Loucy (cell line): ENCODE data around the gene NKAIN4.

ENCODE experiments used
- H2AFZ ChIP-seq: fragments of 200-600 bp; sonication (generic); 2 replicates; pipeline ENCODE4 v1.6.0; 2016; ENCODE audit warnings: antibody characterized with exemption, mild to moderate bottlenecking, low read length, moderate library complexity
- H3F3A ChIP-seq: fragments of 200-600 bp; 2 replicates; pipeline ENCODE4 v1.6.0; 2016; ENCODE audit warnings: antibody characterized with exemption, low read depth, mild to moderate bottlenecking
- H3K27me3 ChIP-seq: fragments of 200-600 bp; sonication (generic); 2 replicates; pipeline ENCODE4 v1.6.1; 2014; ENCODE audit warnings: low read length, mild to moderate bottlenecking; ENCODE audit not compliant: insufficient read depth, poor library complexity, severe bottlenecking
- H3K36me3 ChIP-seq: fragments of 200-600 bp; sonication (generic); 2 replicates; pipeline ENCODE4 v1.6.1; 2016; ENCODE audit warnings: low read length; ENCODE audit not compliant: insufficient read depth
- H3K4me1 ChIP-seq: fragments of 200-600 bp; sonication (generic); 2 replicates; pipeline ENCODE4 v1.5.1; 2014; ENCODE audit warnings: low read length, mild to moderate bottlenecking; ENCODE audit not compliant: insufficient read depth, poor library complexity, severe bottlenecking
- H3K4me2 ChIP-seq: fragments of 200-600 bp; sonication (generic); 2 replicates; pipeline ENCODE4 v1.6.0; 2014; ENCODE audit warnings: antibody characterized with exemption, low read length, low read depth, mild to moderate bottlenecking; ENCODE audit not compliant: poor library complexity, severe bottlenecking
- H3K4me3 ChIP-seq: fragments of 200-600 bp; sonication (generic); 2 replicates; pipeline ENCODE4 v1.5.1; 2014; ENCODE audit warnings: low read length, mild to moderate bottlenecking, mixed read lengths; ENCODE audit not compliant: poor library complexity, severe bottlenecking
- H3K79me2 ChIP-seq: fragments of 200-600 bp; sonication (generic); 2 replicates; pipeline ENCODE4 v1.6.1; 2014; ENCODE audit warnings: low read length; ENCODE audit not compliant: insufficient read depth
- H3K9ac ChIP-seq: fragments of 200-600 bp; sonication (generic); 2 replicates; pipeline ENCODE4 v1.6.0; 2014; ENCODE audit warnings: mild to moderate bottlenecking, low read depth, low read length, moderate library complexity; ENCODE audit not compliant: poor library complexity, severe bottlenecking
- H3K9me2 ChIP-seq: fragments of 200-600 bp; sonication (generic); replicated peaks from 2 replicates; pipeline ENCODE4 v1.6.1; 2016; ENCODE audit warnings: low read depth, low read length, mixed read lengths
- H3K9me3 ChIP-seq: fragments of 200-600 bp; sonication (generic); 2 replicates; pipeline ENCODE4 v1.6.1; 2014; ENCODE audit warnings: mild to moderate bottlenecking, antibody characterized with exemption, low read length, low read depth; ENCODE audit not compliant: insufficient read depth
- H4K20me1 ChIP-seq: fragments of 200-600 bp; sonication (generic); 2 replicates; pipeline ENCODE4 v1.6.0; 2014; ENCODE audit warnings: antibody characterized with exemption, low read length, mild to moderate bottlenecking; ENCODE audit not compliant: insufficient read depth, poor library complexity, severe bottlenecking
- EZH2phosphoT487 ChIP-seq: fragments of 200-600 bp; IDR thresholded peaks from 2 replicates; pipeline ENCODE4 v1.6.1; 2018; ENCODE audit warnings: antibody characterized with exemption, mild to moderate bottlenecking, moderate library complexity, borderline replicate concordance
- TF ChIP-seq, protein P1 (sequence below): fragments of 200-600 bp; sonication (generic); conservative IDR thresholded peaks from 2 replicates; pipeline ENCODE4 v1.5.1; 2014; ENCODE audit warnings: mild to moderate bottlenecking, antibody characterized with exemption, low read length

The NKAIN4 gene

DNA sequence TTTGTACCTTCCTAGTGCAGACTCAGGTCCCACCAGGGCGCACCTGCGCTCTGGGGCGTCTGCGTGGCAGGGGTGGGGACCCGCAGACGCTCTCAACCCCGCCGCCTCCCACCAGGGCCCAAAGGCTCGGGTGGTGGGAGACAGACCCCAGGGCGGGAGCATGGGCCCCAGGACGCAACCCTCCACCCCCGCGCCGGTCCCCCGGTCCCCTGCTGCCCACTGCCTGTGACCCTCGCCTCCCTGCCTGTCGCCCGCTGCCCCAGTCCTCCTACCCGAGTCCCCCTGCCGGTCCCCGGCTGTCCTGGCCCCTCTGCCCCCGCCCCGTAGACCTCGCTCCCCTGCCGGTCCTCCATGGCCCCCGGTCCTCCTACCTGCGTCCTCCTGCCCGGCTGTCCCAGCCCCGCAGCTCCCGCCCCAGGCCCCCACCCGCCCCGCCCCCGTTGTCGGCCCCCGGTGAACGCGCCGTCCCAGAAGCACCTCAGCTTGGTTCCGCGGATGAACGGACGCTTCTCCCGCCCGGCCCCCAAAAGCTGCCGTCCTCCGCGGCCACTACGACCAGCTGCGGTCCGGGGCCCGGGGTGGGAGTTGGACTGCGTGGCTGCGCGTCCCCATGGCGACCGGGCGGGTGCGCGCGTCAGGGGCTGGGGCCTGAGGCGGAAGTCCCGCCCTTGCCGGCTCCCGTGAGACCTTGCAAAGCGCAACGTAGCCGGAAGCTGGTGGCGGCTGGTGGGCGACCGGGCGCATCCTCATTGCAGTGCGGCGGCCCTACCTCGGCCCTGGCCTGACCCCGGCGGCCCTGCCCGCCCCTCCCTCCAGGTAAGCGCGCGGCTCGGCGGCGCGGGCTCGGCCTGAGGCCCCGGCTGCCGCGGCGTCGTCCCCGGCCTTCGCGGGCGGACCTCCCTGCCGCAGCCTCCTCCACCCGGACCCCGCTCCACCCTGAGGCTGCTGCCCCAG is 18.1 kb upstream of the NKAIN4 start, which contains the start of gene ARFGAP1:
ARFGAP1 (plus strand) TSS at position 709 of the 954 bp plus-strand sequence. CDS start 2,768 bp downstream, outside the sequence.
- no peaks in the 10 kb centered on the region for H3F3A ChIP-seq
- peaks cover 46% of the 10 kb centered on the region for H3K79me2 ChIP-seq
- H3K27me3 ChIP-seq, result no peaks in the 10 kb centered on the region
- peak within 1 kb of the TSS; percentile 95 for H3K4me2 ChIP-seq
- H3K9ac ChIP-seq, result peak within 1 kb of the TSS; percentile 84
- peaks cover 22% of the 10 kb centered on the region for H4K20me1 ChIP-seq
- H3K9me2 ChIP-seq, result no peaks in the 10 kb centered on the region
- peaks cover 12% of the 10 kb centered on the region for H3K4me1 ChIP-seq
- no peaks in the 10 kb centered on the region for H3K9me3 ChIP-seq
- TF ChIP-seq EZH2phosphoT487, result no peak
- TF ChIP-seq, protein P1, sequence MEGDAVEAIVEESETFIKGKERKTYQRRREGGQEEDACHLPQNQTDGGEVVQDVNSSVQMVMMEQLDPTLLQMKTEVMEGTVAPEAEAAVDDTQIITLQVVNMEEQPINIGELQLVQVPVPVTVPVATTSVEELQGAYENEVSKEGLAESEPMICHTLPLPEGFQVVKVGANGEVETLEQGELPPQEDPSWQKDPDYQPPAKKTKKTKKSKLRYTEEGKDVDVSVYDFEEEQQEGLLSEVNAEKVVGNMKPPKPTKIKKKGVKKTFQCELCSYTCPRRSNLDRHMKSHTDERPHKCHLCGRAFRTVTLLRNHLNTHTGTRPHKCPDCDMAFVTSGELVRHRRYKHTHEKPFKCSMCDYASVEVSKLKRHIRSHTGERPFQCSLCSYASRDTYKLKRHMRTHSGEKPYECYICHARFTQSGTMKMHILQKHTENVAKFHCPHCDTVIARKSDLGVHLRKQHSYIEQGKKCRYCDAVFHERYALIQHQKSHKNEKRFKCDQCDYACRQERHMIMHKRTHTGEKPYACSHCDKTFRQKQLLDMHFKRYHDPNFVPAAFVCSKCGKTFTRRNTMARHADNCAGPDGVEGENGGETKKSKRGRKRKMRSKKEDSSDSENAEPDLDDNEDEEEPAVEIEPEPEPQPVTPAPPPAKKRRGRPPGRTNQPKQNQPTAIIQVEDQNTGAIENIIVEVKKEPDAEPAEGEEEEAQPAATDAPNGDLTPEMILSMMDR, result no peak
- H3K36me3 ChIP-seq, result peaks cover 12% of the 10 kb centered on the region; the same call in 1 of the 2 replicates
- H2AFZ ChIP-seq, result peak within 1 kb of the TSS; percentile 63; the same call in 1 of the 2 replicates
- peak within 1 kb of the TSS; percentile 82 for H3K4me3 ChIP-seq

DNA sequence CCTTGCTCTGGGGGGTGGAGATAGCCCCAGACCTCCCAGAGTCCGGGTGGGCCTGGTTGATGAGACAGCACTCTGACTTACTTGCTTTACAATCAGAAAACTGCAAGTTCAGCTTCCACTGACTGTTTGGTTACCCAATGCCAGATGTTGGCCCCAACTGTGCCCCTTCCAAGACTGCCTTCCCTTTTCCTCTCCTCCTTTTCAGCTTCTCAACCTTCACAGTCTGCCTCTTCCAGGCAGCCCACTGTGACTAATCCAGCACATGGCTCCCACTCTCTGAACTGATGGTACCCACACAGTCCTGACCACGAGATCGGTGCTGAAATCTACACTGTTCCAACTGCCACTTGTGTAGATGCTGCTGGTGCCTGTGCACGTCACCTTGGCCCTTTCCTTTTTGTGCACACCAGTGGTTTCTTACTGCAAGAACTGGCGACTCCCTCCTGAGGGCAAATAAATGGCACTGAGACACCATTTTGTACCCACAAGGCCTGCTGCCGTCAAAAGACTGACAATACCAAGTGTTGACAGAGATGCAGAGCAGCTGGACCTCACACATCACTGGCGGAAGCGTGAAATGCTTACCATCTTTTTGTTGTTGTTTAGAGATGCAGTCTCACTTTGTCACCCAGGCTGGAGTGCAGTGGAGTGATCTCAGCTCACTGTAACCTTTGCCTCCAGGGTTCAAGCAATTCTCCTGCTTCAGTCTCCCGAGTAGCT is 16.5 kb upstream of the NKAIN4 start:
- no peak overlapping the region for H3K9ac ChIP-seq

DNA sequence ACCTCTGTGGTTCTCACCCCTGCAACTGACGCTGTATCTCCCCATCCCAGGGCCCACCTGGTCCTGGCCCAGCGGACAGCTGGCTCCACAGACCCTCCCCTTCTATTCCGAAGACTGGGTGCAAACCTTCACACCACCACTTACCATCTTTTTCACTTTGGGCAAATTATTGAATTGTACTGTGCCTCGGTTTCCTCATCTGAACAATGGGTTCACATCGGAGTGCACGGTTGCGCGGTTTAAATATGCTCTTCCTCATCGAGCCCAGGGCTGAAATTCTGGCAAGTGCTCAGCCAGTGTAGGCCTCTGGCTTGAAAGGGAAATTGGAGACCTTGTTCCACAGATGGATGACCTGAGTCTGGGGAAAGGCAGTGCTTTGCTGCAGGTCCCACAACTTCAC is 15.5 kb upstream of the NKAIN4 start:
- no peak overlapping the region for H2AFZ ChIP-seq
- H3K79me2 ChIP-seq, result peaks cover 21% of the 10 kb centered on the region
- H3K27me3 ChIP-seq, result no peaks in the 10 kb centered on the region
- H3K9me3 ChIP-seq, result no peaks in the 10 kb centered on the region
- no peak overlapping the region for H3K4me2 ChIP-seq
- peaks cover 16% of the 10 kb centered on the region for H4K20me1 ChIP-seq
- H3K9ac ChIP-seq, result no peak overlapping the region
- H3K4me1 ChIP-seq, result peaks cover 5% of the 10 kb centered on the region
- H3K36me3 ChIP-seq, result no peaks in the 10 kb centered on the region
- TF ChIP-seq EZH2phosphoT487, result no peak
- TF ChIP-seq, protein P1, result no peak
- no peak overlapping the region for H3K4me3 ChIP-seq
- no peaks in the 10 kb centered on the region for H3K9me2 ChIP-seq
- no peaks in the 10 kb centered on the region for H3F3A ChIP-seq

More for the DNA sequence above, 16.5 kb upstream of the NKAIN4 start:
- peaks cover 31% of the 10 kb centered on the region for H3K79me2 ChIP-seq
- no peak overlapping the region for H2AFZ ChIP-seq
- H3F3A ChIP-seq, result no peaks in the 10 kb centered on the region
- no peaks in the 10 kb centered on the region for H3K27me3 ChIP-seq
- H3K4me1 ChIP-seq, result peaks cover 12% of the 10 kb centered on the region
- TF ChIP-seq EZH2phosphoT487, result no peak
- TF ChIP-seq, protein P1, result no peak
- H3K9me3 ChIP-seq, result no peaks in the 10 kb centered on the region
- H3K4me2 ChIP-seq, result no peak overlapping the region
- H3K4me3 ChIP-seq, result no peak overlapping the region
- H3K36me3 ChIP-seq, result no peaks in the 10 kb centered on the region
- H3K9me2 ChIP-seq, result no peaks in the 10 kb centered on the region
- H4K20me1 ChIP-seq, result peaks cover 20% of the 10 kb centered on the region
